HCT116 (cell line): ENCODE data around the gene HERC2. TPM values are rescaled to one million over a fixed set of nuclear protein-coding genes. Genes with fewer than 3 reads are reported as not detected.
"Not testable (repeated sequence)": the region's sequence is repeated elsewhere in the genome, so short reads cannot be mapped to it uniquely, and the experiment has no call there.

Experiments used
- ATAC-seq: fragments of 200-7000 bp; cut with Tn5 transposase; 2 replicates; pipeline ENCODE4 v1.9.1; 2020; ENCODE audit warnings: mild to moderate bottlenecking, moderate library complexity
- BruUV-seq: library from RNA; stranded (reverse); fragments of 400-500 nt; replicated peaks from 2 replicates; lab custom pipeline; 2021; lab: Mats Ljungman, UMichigan
- CTCF ChIA-PET: fragments of 300-600 bp; sonication (Branson Sonifier 250); formaldehyde crosslinking; loops from one replicate; lab custom pipeline; 2021; ENCODE audit warnings: antibody characterized with exemption; lab: Charles Lee
- POLR2A ChIA-PET: fragments of 300-600, 350-600 bp; sonication (Branson Sonifier 250); formaldehyde crosslinking; loops from one replicate; lab custom pipeline; 2021; ENCODE audit warnings: antibody characterized with exemption; lab: Charles Lee
- RAD21 ChIA-PET, 2 experiments: fragments of 300-600 bp; sonication (Branson Sonifier 250); formaldehyde crosslinking; loops; one replicate each; lab custom pipeline; 2023; ENCODE audit warnings: low total read pairs in 2 of 2; ENCODE audit not compliant: uncharacterized antibody in 2 of 2, unreplicated experiment in 2 of 2, low non-redundant PET in 1 of 2; lab: Charles Lee
- DNase-seq: peaks from one replicate; pipeline ENCODE4 v3.0.0-alpha.2; 2010; ENCODE audit warnings: low read depth, low spot score
- H2AFZ ChIP-seq: fragments of 200-600 bp; shearing (Covaris generic), sonication (generic); 2 replicates; pipeline ENCODE4 v1.6.1; 2017; ENCODE audit warnings: low read depth, mixed run types, mixed read lengths, antibody characterized with exemption, low read length; ENCODE audit not compliant: poor library complexity, severe bottlenecking
- H3K27ac ChIP-seq: 2 replicates; pipeline ENCODE4 v1.5.1; 2012; ENCODE audit warnings: low read depth, low read length
- H3K27me3 ChIP-seq: fragments of 200-600 bp; sonication (generic); 2 replicates; pipeline ENCODE4 v1.6.1; 2016; ENCODE audit warnings: mixed run types, low read length, mixed read lengths; ENCODE audit not compliant: insufficient read depth
- H3K36me3 ChIP-seq, 2 experiments: fragments of 200-500 bp in 1 of 2; fragments of 200-600 bp in 1 of 2; sonication (Bioruptor generic) in 1 of 2; sonication (generic) in 1 of 2; 2 replicates each; pipeline versions ENCODE4 v1.5.1 to v1.6.1; 2014 to 2016; ENCODE audit warnings: low read length in 2 of 2, inconsistent platforms in 1 of 2, mixed read lengths in 1 of 2, mixed run types in 1 of 2; ENCODE audit not compliant: insufficient read depth in 2 of 2, control insufficient read depth in 1 of 2
- H3K4me1 ChIP-seq, 2 experiments: fragments of 200-600 bp in 1 of 2; sonication (generic) in 1 of 2; 2 replicates each; pipeline versions ENCODE4 v1.5.1 to v1.6.1; 2012 to 2017; ENCODE audit warnings: low read length in 2 of 2, inconsistent platforms in 1 of 2, mild to moderate bottlenecking in 1 of 2, mixed read lengths in 1 of 2, mixed run types in 1 of 2, moderate library complexity in 1 of 2; ENCODE audit not compliant: insufficient read depth in 2 of 2, control insufficient read depth in 1 of 2
- H3K4me2 ChIP-seq: fragments of 200-600 bp; sonication (generic); 2 replicates; pipeline ENCODE4 v1.6.1; 2017; ENCODE audit warnings: mixed run types, low read length, mixed read lengths
- H3K4me3 ChIP-seq, 2 experiments: fragments of 200-600 bp in 1 of 2; sonication (generic) in 1 of 2; replicated peaks in 1 of 2; 2 replicates each; pipeline ENCODE4 v1.5.1; 2011 to 2016; ENCODE audit warnings: low read length in 2 of 2, control low read depth in 1 of 2, low read depth in 1 of 2, mild to moderate bottlenecking in 1 of 2, mixed read lengths in 1 of 2, mixed run types in 1 of 2
- H3K79me2 ChIP-seq: fragments of 200-600 bp; sonication (generic); 2 replicates; pipeline ENCODE4 v1.6.1; 2017; ENCODE audit warnings: mild to moderate bottlenecking, mixed run types, low read length, moderate library complexity, mixed read lengths; ENCODE audit not compliant: insufficient read depth
- H3K9ac ChIP-seq: fragments of 200-600 bp; sonication (generic); 2 replicates; pipeline ENCODE4 v1.6.1; 2016; ENCODE audit warnings: low read length, mixed read lengths
- H3K9me2 ChIP-seq: fragments of 200-600 bp; sonication (generic), shearing (Covaris generic); 2 replicates; pipeline ENCODE4 v1.6.1; 2017; ENCODE audit warnings: mixed run types, mild to moderate bottlenecking, moderate library complexity; ENCODE audit not compliant: insufficient read depth
- H3K9me3 ChIP-seq, 2 experiments: fragments of 200-500 bp in 1 of 2; fragments of 200-600 bp in 1 of 2; sonication (Bioruptor generic) in 1 of 2; sonication (generic) in 1 of 2; 2 replicates each; pipeline ENCODE4 v1.6.1; 2014 to 2017; ENCODE audit warnings: low read length in 2 of 2, mixed read lengths in 2 of 2, inconsistent platforms in 1 of 2, low read depth in 1 of 2, mild to moderate bottlenecking in 1 of 2, mixed run types in 1 of 2, moderate library complexity in 1 of 2; ENCODE audit not compliant: control insufficient read depth in 1 of 2, insufficient read depth in 1 of 2
- H4K20me1 ChIP-seq: fragments of 200-600 bp; sonication (generic), shearing (Covaris generic); 2 replicates; pipeline ENCODE4 v1.6.1; 2017; ENCODE audit warnings: mixed run types, mild to moderate bottlenecking, moderate library complexity; ENCODE audit not compliant: insufficient read depth
- CTCF ChIP-seq, 3 experiments: fragments of 200-600 bp in 1 of 3; sonication (generic) in 1 of 3; IDR thresholded peaks in 2 of 3; conservative IDR thresholded peaks in 1 of 3; 2 replicates each; pipeline ENCODE4 v1.5.1; 2012 to 2017; ENCODE audit warnings: low read depth in 2 of 3, low read length in 2 of 3, antibody characterized with exemption in 1 of 3, borderline replicate concordance in 1 of 3, control low read depth in 1 of 3, mild to moderate bottlenecking in 1 of 3, mixed read lengths in 1 of 3, mixed run types in 1 of 3, moderate library complexity in 1 of 3; ENCODE audit not compliant: insufficient read depth in 1 of 3
- EZH2 ChIP-seq: fragments of 200-600 bp; sonication (generic); IDR thresholded peaks from 2 replicates; pipeline ENCODE4 v1.6.1; 2017; ENCODE audit warnings: antibody characterized with exemption, mixed run types
- JUND ChIP-seq: IDR thresholded peaks from 2 replicates; pipeline ENCODE4 v1.6.1; 2012
- POLR2A ChIP-seq: IDR thresholded peaks from 2 replicates; pipeline ENCODE4 v1.7.0; 2011; ENCODE audit warnings: borderline replicate concordance; ENCODE audit not compliant: insufficient read depth, insufficient read length; ENCODE audit errors: extremely low read depth
- REST ChIP-seq: IDR thresholded peaks from 2 replicates; pipeline ENCODE4 v1.6.1; 2012; ENCODE audit warnings: low read depth
- TCF7L2 ChIP-seq: IDR thresholded peaks from 2 replicates; pipeline ENCODE4 v1.7.0; 2011; ENCODE audit warnings: borderline replicate concordance, inconsistent platforms; ENCODE audit not compliant: insufficient read depth, insufficient read length; ENCODE audit errors: extremely low read depth
- intact Hi-C: fragments of 100-400 bp; cut with micrococcal nuclease; formaldehyde crosslinking; loops from 2 replicates; pipeline ENCODE4 v1.10.0; 2022
- total RNA-seq: library from RNA; stranded (reverse); gene quantifications from one replicate; pipeline ENCODE4 v1.2.1, GENCODE V29; 2021; ENCODE audit not compliant: unreplicated experiment

The HERC2 gene
- total RNA-seq, 1 experiment from 2014 or later, result 55.5 TPM

DNA sequence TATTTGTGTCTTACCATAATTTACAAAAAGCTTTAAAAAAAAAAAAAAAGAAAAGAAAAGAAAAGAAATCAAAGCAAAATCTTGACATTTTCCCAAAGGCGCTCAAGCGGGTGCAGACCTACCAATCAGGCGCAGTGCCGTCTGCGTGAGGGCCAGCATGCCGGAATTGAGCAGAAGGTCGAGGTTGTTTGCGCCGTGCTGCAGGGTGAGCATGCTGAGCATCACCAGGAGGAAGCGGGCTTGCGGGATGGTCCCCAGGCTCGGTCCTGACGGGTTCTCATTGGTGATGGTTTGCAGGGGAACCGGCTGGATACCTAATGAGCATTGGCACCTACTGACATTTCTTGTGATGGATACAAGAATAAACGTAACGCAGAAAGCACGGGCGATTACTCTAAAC lies 93.9 kb downstream of the HERC2 start (continued):
- no peak for TF ChIP-seq EZH2
- no peak for TF ChIP-seq TCF7L2
- TF ChIP-seq POLR2A, result no peak
- no peak for TF ChIP-seq REST
- no peak for TF ChIP-seq JUND

DNA sequence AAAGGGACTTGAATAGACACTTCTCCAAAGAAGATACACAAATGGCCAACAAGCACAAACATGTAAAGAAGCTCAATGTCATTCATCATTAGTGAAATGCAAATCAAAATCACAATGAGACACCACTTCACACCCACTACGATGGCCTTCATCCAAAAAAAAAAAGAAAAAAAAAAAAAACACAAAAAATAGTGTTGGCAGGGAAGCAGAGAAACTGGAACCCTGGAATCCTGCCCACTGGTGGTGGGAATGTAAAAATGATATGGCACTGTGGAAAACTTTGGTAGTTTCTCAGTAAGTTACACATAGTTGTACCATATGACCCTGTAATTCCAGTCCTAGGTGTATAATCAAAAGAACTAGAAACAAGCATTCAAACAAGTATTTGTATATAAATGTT lies 94.7 kb downstream of the HERC2 start:
- BruUV-seq, H3K9me3 ChIP-seq, RAD21 ChIA-PET, H3K27ac ChIP-seq, DNase-seq, intact Hi-C loops, H3K27me3 ChIP-seq, H3K4me1 ChIP-seq, ATAC-seq, CTCF ChIA-PET, H3K9me2 ChIP-seq, POLR2A ChIA-PET, H3K9ac ChIP-seq, H4K20me1 ChIP-seq, H3K79me2 ChIP-seq, H3K4me2 ChIP-seq, H3K4me3 ChIP-seq, H3K36me3 ChIP-seq, H2AFZ ChIP-seq: not testable (repeated sequence)
- peak in 2 of 3 experiments; percentile 37 to 55; a peak in 3 of 6 replicates for TF ChIP-seq CTCF (IDR thresholded peaks at IDR 0.05 in 2 of 3, conservative IDR thresholded peaks at IDR 0.05 in 1 of 3; ENCODE audit: borderline replicate concordance in 1 of 3, insufficient read depth in 1 of 3, low read depth in 2 of 3, low read length in 2 of 3)

DNA sequence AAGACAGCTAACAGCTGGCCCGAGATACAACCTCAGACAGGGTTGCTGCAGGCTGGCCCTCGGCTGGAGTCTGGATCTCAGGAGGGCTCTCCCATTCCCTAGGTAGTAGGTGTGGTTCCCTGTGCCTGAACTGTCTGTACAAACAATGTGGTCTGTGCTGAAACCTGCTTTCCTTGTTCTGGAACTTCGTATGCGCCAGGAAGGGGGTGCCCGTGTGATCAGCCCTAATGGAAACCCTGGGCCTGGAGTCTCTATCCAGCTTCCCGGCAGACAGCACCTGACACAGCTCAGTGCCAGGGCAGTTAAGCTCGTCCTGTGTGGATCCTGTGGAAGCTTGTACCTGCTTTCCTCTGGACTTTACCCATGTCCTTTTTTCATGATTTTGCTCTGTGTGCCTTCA lies 99.4 kb downstream of the HERC2 start:
- POLR2A ChIA-PET, DNase-seq, intact Hi-C loops: not testable (repeated sequence)

DNA sequence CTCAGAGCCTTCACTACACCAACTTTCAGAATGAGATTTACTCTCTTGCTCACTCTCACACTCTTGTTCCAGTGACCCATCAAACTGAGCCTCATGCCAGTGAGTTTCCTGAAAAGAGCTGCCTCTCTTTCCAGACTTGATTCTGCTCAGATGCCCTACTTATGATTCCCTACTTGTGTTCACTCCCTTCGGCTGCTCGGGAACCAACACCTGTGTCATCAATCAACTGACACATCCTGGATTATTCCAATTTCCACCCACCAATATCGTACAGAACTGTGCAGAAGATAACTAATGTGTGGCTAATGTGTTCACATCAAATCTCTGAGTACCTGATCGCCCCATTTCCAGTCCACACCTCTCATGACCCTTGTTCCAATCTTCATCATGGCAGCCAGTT lies 100.3 kb downstream of the HERC2 start:
- H3K9ac ChIP-seq, H3K27ac ChIP-seq: not testable (repeated sequence)

More for the DNA sequence above, 99.4 kb downstream of the HERC2 start:
- H3K9ac ChIP-seq, CTCF ChIA-PET, H3K36me3 ChIP-seq, H2AFZ ChIP-seq, H3K4me1 ChIP-seq, ATAC-seq, H3K79me2 ChIP-seq, BruUV-seq, RAD21 ChIA-PET, H3K9me2 ChIP-seq, H3K9me3 ChIP-seq, H3K27ac ChIP-seq, H3K27me3 ChIP-seq, H3K4me2 ChIP-seq, H4K20me1 ChIP-seq, H3K4me3 ChIP-seq: not testable (repeated sequence)

More for the DNA sequence above, 100.3 kb downstream of the HERC2 start:
- DNase-seq, RAD21 ChIA-PET, H3K9me2 ChIP-seq, ATAC-seq, CTCF ChIA-PET, BruUV-seq, H3K79me2 ChIP-seq, H3K4me2 ChIP-seq, H3K9me3 ChIP-seq, intact Hi-C loops, H3K27me3 ChIP-seq, H4K20me1 ChIP-seq, H3K4me1 ChIP-seq, H3K36me3 ChIP-seq, H2AFZ ChIP-seq, H3K4me3 ChIP-seq, POLR2A ChIA-PET: not testable (repeated sequence)
